SK-N-SH (cell line): ENCODE results near the gene LRRC56. TPM values are rescaled to one million over a fixed set of nuclear protein-coding genes. Genes with fewer than 3 reads are reported as not detected.

Source experiments
- CTCF ChIA-PET: fragments of 300-600, 350-600 bp; formaldehyde crosslinking; extraction: SDS; loops from one replicate; lab custom pipeline; 2021; lab: Yijun Ruan, JAX
- POLR2A ChIA-PET: fragments of 350-600 bp; sonication (Branson Sonifier 250); formaldehyde crosslinking; extraction: SDS; loops from one replicate; lab custom pipeline; 2020; ENCODE audit warnings: antibody characterized with exemption, inconsistent platforms; lab: Yijun Ruan, JAX
- DNase-seq: peaks from one replicate; pipeline ENCODE4 v3.0.0; 2012
- H2AFZ ChIP-seq: fragments of 200-600 bp; sonication (generic); 2 replicates; pipeline ENCODE4 v1.8.1; 2016; ENCODE audit warnings: antibody characterized with exemption, mild to moderate bottlenecking, low read depth
- H3F3A ChIP-seq: fragments of 200-600 bp; sonication (generic); replicated peaks from 2 replicates; pipeline ENCODE3; 2016; ENCODE audit warnings: antibody characterized with exemption, mild to moderate bottlenecking; ENCODE audit not compliant: insufficient read depth
- H3K27ac ChIP-seq, 2 experiments: fragments of 200-500 bp in 1 of 2; fragments of 200-600 bp in 1 of 2; sonication (Bioruptor generic) in 1 of 2; sonication (generic), shearing (Covaris generic) in 1 of 2; 2 replicates each; pipeline versions ENCODE4 v1.5.1 to v1.6.1; 2014 to 2016; ENCODE audit warnings: low read depth in 2 of 2, inconsistent platforms in 1 of 2, low read length in 1 of 2, mild to moderate bottlenecking in 1 of 2, mixed read lengths in 1 of 2
- H3K27me3 ChIP-seq: fragments of 200-600 bp; sonication (generic), shearing (Covaris generic); 2 replicates; pipeline ENCODE4 v1.6.1; 2016; ENCODE audit warnings: mixed run types; ENCODE audit not compliant: insufficient read depth
- H3K36me3 ChIP-seq, 2 experiments: fragments of 200-500 bp in 1 of 2; fragments of 200-600 bp in 1 of 2; sonication (Bioruptor generic) in 1 of 2; sonication (generic) in 1 of 2; replicated peaks in 1 of 2; 2 replicates each; pipeline versions ENCODE3 to v1.5.1; 2014 to 2016; ENCODE audit warnings: low read length in 1 of 2, mild to moderate bottlenecking in 1 of 2; ENCODE audit not compliant: insufficient read depth in 2 of 2, control insufficient read depth in 1 of 2
- H3K4me1 ChIP-seq, 2 experiments: fragments of 200-500 bp in 1 of 2; fragments of 200-600 bp in 1 of 2; sonication (Bioruptor generic) in 1 of 2; sonication (generic), shearing (Covaris generic) in 1 of 2; 2 replicates each; pipeline versions ENCODE4 v1.5.1 to v1.6.1; 2014 to 2016; ENCODE audit warnings: low read depth in 1 of 2, low read length in 1 of 2, mixed run types in 1 of 2; ENCODE audit not compliant: insufficient read depth in 2 of 2, control insufficient read depth in 1 of 2
- H3K4me2 ChIP-seq: fragments of 200-600 bp; sonication (generic), shearing (Covaris generic); 2 replicates; pipeline ENCODE4 v1.6.1; 2017; ENCODE audit warnings: mixed run types
- H3K4me3 ChIP-seq, 2 experiments: fragments of 200-500 bp in 1 of 2; fragments of 200-600 bp in 1 of 2; sonication (Bioruptor generic) in 1 of 2; sonication (generic), shearing (Covaris generic) in 1 of 2; 2 replicates each; pipeline versions ENCODE4 v1.5.1 to v1.8.1; 2014 to 2016; ENCODE audit warnings: low read depth in 2 of 2, inconsistent platforms in 1 of 2, low read length in 1 of 2, mild to moderate bottlenecking in 1 of 2, mixed read lengths in 1 of 2, moderate library complexity in 1 of 2
- H3K79me2 ChIP-seq: fragments of 200-600 bp; sonication (generic); 2 replicates; pipeline ENCODE4 v1.8.1; 2017; ENCODE audit warnings: mild to moderate bottlenecking; ENCODE audit not compliant: insufficient read depth
- H3K9ac ChIP-seq: fragments of 200-600 bp; sonication (generic); 2 replicates; pipeline ENCODE4 v1.6.1; 2017; ENCODE audit warnings: mixed run types
- H3K9me2 ChIP-seq: fragments of 200-600 bp; sonication (generic); 2 replicates; pipeline ENCODE4 v1.6.1; 2017; ENCODE audit warnings: mixed run types
- H3K9me3 ChIP-seq: fragments of 200-600 bp; sonication (generic); 2 replicates; pipeline ENCODE4 v1.6.1; 2017; ENCODE audit warnings: mixed run types, mild to moderate bottlenecking, moderate library complexity
- H4K20me1 ChIP-seq: fragments of 200-600 bp; sonication (generic); 2 replicates; pipeline ENCODE4 v1.6.1; 2017; ENCODE audit warnings: mild to moderate bottlenecking, mixed run types; ENCODE audit not compliant: insufficient read depth
- ELF1 ChIP-seq: IDR thresholded peaks from 2 replicates; pipeline ENCODE4 v1.4.0; 2012
- MXI1 ChIP-seq: IDR thresholded peaks from 2 replicates; pipeline ENCODE4 v1.6.1; 2012; ENCODE audit warnings: mild to moderate bottlenecking, low read depth, low read length, improper control_type of control experiment
- PBX3 ChIP-seq: IDR thresholded peaks from 2 replicates; pipeline ENCODE4; 2012
- RAD21 ChIP-seq: IDR thresholded peaks from 2 replicates; pipeline ENCODE4 v1.6.1; 2012; ENCODE audit warnings: mild to moderate bottlenecking, low read length
- RCOR1 ChIP-seq: fragments of 150-350 bp; IDR thresholded peaks from 2 replicates; pipeline ENCODE4 v1.6.1; 2017; ENCODE audit warnings: antibody characterized with exemption, low read length
- REST ChIP-seq: IDR thresholded peaks from 2 replicates; pipeline ENCODE4 v1.6.1; 2012; ENCODE audit warnings: mild to moderate bottlenecking, low read depth, low read length, moderate library complexity
- RFX5 ChIP-seq: IDR thresholded peaks from 2 replicates; pipeline ENCODE4 v1.6.1; 2012; ENCODE audit warnings: mild to moderate bottlenecking, improper control_type of control experiment, low read length
- RXRA ChIP-seq: IDR thresholded peaks from 2 replicates; pipeline ENCODE4 v1.4.0; 2012; ENCODE audit warnings: low read depth, mild to moderate bottlenecking, borderline replicate concordance
- SIN3A ChIP-seq: IDR thresholded peaks from 2 replicates; pipeline ENCODE4 v1.6.1; 2012; ENCODE audit warnings: low read depth, mild to moderate bottlenecking, low read length, moderate library complexity, borderline replicate concordance
- TCF12 ChIP-seq: IDR thresholded peaks from 2 replicates; pipeline ENCODE4 v1.4.0; 2012
- TEAD4 ChIP-seq: IDR thresholded peaks from 2 replicates; pipeline ENCODE4 v1.4.0; 2012; ENCODE audit warnings: mild to moderate bottlenecking, borderline replicate concordance; ENCODE audit not compliant: insufficient read depth
- USF1 ChIP-seq: IDR thresholded peaks from 2 replicates; pipeline ENCODE4 v1.4.0; 2012; ENCODE audit warnings: low read depth, borderline replicate concordance
- USF2 ChIP-seq: fragments of 150-350 bp; IDR thresholded peaks from 2 replicates; pipeline ENCODE4 v1.6.1; 2017; ENCODE audit warnings: antibody characterized with exemption, low read length, low read depth, borderline replicate concordance
- YY1 ChIP-seq: IDR thresholded peaks from 2 replicates; pipeline ENCODE4 v1.4.0; 2012; ENCODE audit warnings: low read depth, mild to moderate bottlenecking
- WGBS: methylation state at CpG from one replicate; pipeline ENCODE4 v1.1.6; 2017; ENCODE audit warnings: low lambda C conversion rate; 5-methylcytosine and 5-hydroxymethylcytosine counted together
- polyA plus RNA-seq, 3 experiments: library from polyadenylated mRNA; depleted of rRNA; stranded (reverse); fragments of >200 nt; gene quantifications; 2 replicates each; pipeline ENCODE4 v1.2.3, GENCODE V29; 2012

Gene LRRC56
- polyA plus RNA-seq, 1 of the 3 experiments (the other 2 are of a cell fraction): 1.2 TPM

GRCh38 chr11:504053-504993, 33.0 kb upstream of the LRRC56 start:
- CTCF ChIA-PET: interaction anchor here (0.6 to 1.2 kb wide), 3 partner anchors 54 to 254 kb away, joined by 3 read pairs; partner anchors contain the start of gene PTDSS2
- Histone ChIP-seq H3K79me2 (peaks cover 61% of the 10 kb centered on the region), H4K20me1 (0 out of 2 replicates have a peak, but pooled peaks cover 7% of the 10 kb centered on the region), H3K4me2 (no peak overlapping the region), H3K9ac (no peak overlapping the region), H3K36me3 (peaks cover 7 to 33% of the 10 kb centered on the region in 2 experiments), H3K27ac (no peak overlapping the region; a peak in 1 of 4 replicates)
- WGBS: 92% methylated on average over 52 of the region's 72 CpGs
- no peak for DNase-seq
- TF ChIP-seq SIN3A (no peak), REST (no peak), RFX5 (no peak), MXI1 (no peak), ELF1 (no peak), RCOR1 (no peak), YY1 (no peak), RAD21 (no peak)
- TF ChIP-seq, all 33 proteins: peak for 0
- Histone ChIP-seq H3K9me3 (no peaks in the 10 kb centered on the region), H3F3A (peaks cover 4% of the 10 kb centered on the region), H3K9me2 (no peaks in the 10 kb centered on the region), H3K27me3 (no peaks in the 10 kb centered on the region), H3K4me1 (peaks cover 7 to 9% of the 10 kb centered on the region in 2 experiments; a peak in 2 of 4 replicates), H3K4me3 (no peak overlapping the region), H2AFZ (no peak overlapping the region)
- POLR2A ChIA-PET: no interaction called here

GRCh38 chr11:504994-505344, 32.4 kb upstream of the LRRC56 start:
- Histone ChIP-seq H2AFZ (no peak overlapping the region), H3K36me3 (peaks cover 6 to 28% of the 10 kb centered on the region in 2 experiments), H3K9me2 (no peaks in the 10 kb centered on the region), H4K20me1 (0 out of 2 replicates have a peak, but pooled peaks cover 7% of the 10 kb centered on the region), H3K9ac (peak overlapping the region; percentile 91; the same call in 1 of the 2 replicates), H3K27ac (no peak overlapping the region; a peak in 2 of 4 replicates), H3K4me3 (peak overlapping the region in 1 of 2 experiments; percentile 86; a peak in 2 of 4 replicates), H3K4me1 (peaks cover 7 to 9% of the 10 kb centered on the region in 2 experiments; a peak in 2 of 4 replicates), H3K27me3 (no peaks in the 10 kb centered on the region), H3F3A (peaks cover 4% of the 10 kb centered on the region), H3K4me2 (peak overlapping the region; percentile 93), H3K9me3 (no peaks in the 10 kb centered on the region), H3K79me2 (peaks cover 61% of the 10 kb centered on the region)
- 96% methylated on average over 7 of the region's 7 CpGs for WGBS
- ChIA-PET POLR2A (no interaction called here), CTCF (interaction anchor here (0.6 to 1.2 kb wide), 3 partner anchors 55 to 255 kb away, joined by 3 read pairs; partner anchors contain the start of gene PTDSS2)
- no peak for DNase-seq
- TF ChIP-seq TCF12: no peak
- TF ChIP-seq PBX3: no peak
- TF ChIP-seq USF2: no peak
- no peak for TF ChIP-seq RXRA
- no peak for TF ChIP-seq RAD21
- TF ChIP-seq TEAD4: no peak
- no peak for TF ChIP-seq USF1
- no peak for TF ChIP-seq REST
